ENCODE results near the gene MLC1.
"Not testable (repeated sequence)": the region's sequence is repeated elsewhere in the genome, so short reads cannot be mapped to it uniquely, and the experiment has no call there.

The MLC1 gene

GRCh38 chr22:50087646-50088045 is 2.4 kb upstream of the MLC1 start:
- Histone ChIP-seq H3K4me3 (ENCODE audit: insufficient read depth, low read depth, low read length, poor library complexity, severe bottlenecking) (no peak overlapping the region), H3K27ac (ENCODE audit: insufficient read depth, low read length, poor library complexity, severe bottlenecking) (no peak overlapping the region), H3K36me3 (ENCODE audit: control insufficient read depth, insufficient read depth, low read length) (no peaks in the 10 kb centered on the region), H3K27me3 (replicated peaks; ENCODE audit: control insufficient read depth, insufficient read depth, low read length, poor library complexity, severe bottlenecking) (no peaks in the 10 kb centered on the region), H3K4me1 (ENCODE audit: control insufficient read depth, insufficient read depth, low read length, poor library complexity, severe bottlenecking) (peaks cover 5% of the 10 kb centered on the region), H3K9me3 (ENCODE audit: control insufficient read depth, low read length) (no peaks in the 10 kb centered on the region)
- no peak for DNase-seq

GRCh38 chr22:50086975-50087374 is 1.7 kb upstream of the MLC1 start:
- not testable (repeated sequence) for H3K4me3 ChIP-seq (ENCODE audit: insufficient read depth, low read depth, low read length, poor library complexity, severe bottlenecking); H3K27ac ChIP-seq (ENCODE audit: insufficient read depth, low read length, poor library complexity, severe bottlenecking); H3K36me3 ChIP-seq (ENCODE audit: control insufficient read depth, insufficient read depth, low read length); H3K4me1 ChIP-seq (ENCODE audit: control insufficient read depth, insufficient read depth, low read length, poor library complexity, severe bottlenecking); H3K9me3 ChIP-seq (ENCODE audit: control insufficient read depth, low read length); DNase-seq; H3K27me3 ChIP-seq (replicated peaks; ENCODE audit: control insufficient read depth, insufficient read depth, low read length, poor library complexity, severe bottlenecking)

- Histone ChIP-seq H3K9me3 (ENCODE audit: control insufficient read depth, low read length) (no peaks in the 10 kb centered on the region), H3K4me3 (ENCODE audit: insufficient read depth, low read depth, low read length, poor library complexity, severe bottlenecking) (no peak overlapping the region), H3K27me3 (replicated peaks; ENCODE audit: control insufficient read depth, insufficient read depth, low read length, poor library complexity, severe bottlenecking) (no peaks in the 10 kb centered on the region), H3K36me3 (ENCODE audit: control insufficient read depth, insufficient read depth, low read length) (no peaks in the 10 kb centered on the region), H3K4me1 (ENCODE audit: control insufficient read depth, insufficient read depth, low read length, poor library complexity, severe bottlenecking) (peaks cover 5% of the 10 kb centered on the region), H3K27ac (ENCODE audit: insufficient read depth, low read length, poor library complexity, severe bottlenecking) (no peak overlapping the region)
- no peak for DNase-seq
These were observed 1.3 kb upstream of the MLC1 start for GRCh38 chr22:50086526-50086925.

GRCh38 chr22:50084614-50085021 is 608 bp downstream of the MLC1 start:
- no peaks in the 10 kb centered on the region for H3K36me3 ChIP-seq (ENCODE audit: control insufficient read depth, insufficient read depth, low read length)
- no peaks in the 10 kb centered on the region for H3K27me3 ChIP-seq (replicated peaks; ENCODE audit: control insufficient read depth, insufficient read depth, low read length, poor library complexity, severe bottlenecking)
- no peak overlapping the region for H3K4me3 ChIP-seq (ENCODE audit: insufficient read depth, low read depth, low read length, poor library complexity, severe bottlenecking)
- no peaks in the 10 kb centered on the region for H3K9me3 ChIP-seq (ENCODE audit: control insufficient read depth, low read length)
- H3K4me1 ChIP-seq (ENCODE audit: control insufficient read depth, insufficient read depth, low read length, poor library complexity, severe bottlenecking), result peaks cover 5% of the 10 kb centered on the region
- no peak for DNase-seq
- H3K27ac ChIP-seq (ENCODE audit: insufficient read depth, low read length, poor library complexity, severe bottlenecking), result no peak overlapping the region

GRCh38 chr22:50084080-50084477 is 1.1 kb downstream of the MLC1 start:
- Histone ChIP-seq H3K27me3 (replicated peaks; ENCODE audit: control insufficient read depth, insufficient read depth, low read length, poor library complexity, severe bottlenecking) (no peaks in the 10 kb centered on the region), H3K27ac (ENCODE audit: insufficient read depth, low read length, poor library complexity, severe bottlenecking) (no peak overlapping the region), H3K4me1 (ENCODE audit: control insufficient read depth, insufficient read depth, low read length, poor library complexity, severe bottlenecking) (peaks cover 5% of the 10 kb centered on the region), H3K9me3 (ENCODE audit: control insufficient read depth, low read length) (no peaks in the 10 kb centered on the region), H3K36me3 (ENCODE audit: control insufficient read depth, insufficient read depth, low read length) (no peaks in the 10 kb centered on the region), H3K4me3 (ENCODE audit: insufficient read depth, low read depth, low read length, poor library complexity, severe bottlenecking) (no peak overlapping the region)
- no peak for DNase-seq

- DNase-seq, result no peak
- Histone ChIP-seq H3K9me3 (ENCODE audit: control insufficient read depth, low read length) (no peaks in the 10 kb centered on the region), H3K27me3 (replicated peaks; ENCODE audit: control insufficient read depth, insufficient read depth, low read length, poor library complexity, severe bottlenecking) (no peaks in the 10 kb centered on the region), H3K4me3 (ENCODE audit: insufficient read depth, low read depth, low read length, poor library complexity, severe bottlenecking) (no peak overlapping the region), H3K4me1 (ENCODE audit: control insufficient read depth, insufficient read depth, low read length, poor library complexity, severe bottlenecking) (peaks cover 5% of the 10 kb centered on the region), H3K36me3 (ENCODE audit: control insufficient read depth, insufficient read depth, low read length) (no peaks in the 10 kb centered on the region), H3K27ac (ENCODE audit: insufficient read depth, low read length, poor library complexity, severe bottlenecking) (no peak overlapping the region)
These were observed 1.7 kb downstream of the MLC1 start for GRCh38 chr22:50083462-50084079.

- DNase-seq, result no peak
These were observed 2.2 kb downstream of the MLC1 start for GRCh38 chr22:50082961-50083461.

GRCh38 chr22:50082197-50082715 is 3.0 kb downstream of the MLC1 start:
- Histone ChIP-seq H3K27ac (ENCODE audit: insufficient read depth, low read length, poor library complexity, severe bottlenecking) (no peak overlapping the region), H3K4me3 (ENCODE audit: insufficient read depth, low read depth, low read length, poor library complexity, severe bottlenecking) (no peak overlapping the region), H3K36me3 (ENCODE audit: control insufficient read depth, insufficient read depth, low read length) (no peaks in the 10 kb centered on the region), H3K27me3 (replicated peaks; ENCODE audit: control insufficient read depth, insufficient read depth, low read length, poor library complexity, severe bottlenecking) (no peaks in the 10 kb centered on the region), H3K4me1 (ENCODE audit: control insufficient read depth, insufficient read depth, low read length, poor library complexity, severe bottlenecking) (peaks cover 5% of the 10 kb centered on the region), H3K9me3 (ENCODE audit: control insufficient read depth, low read length) (no peaks in the 10 kb centered on the region)
- DNase-seq, result no peak

More at GRCh38 chr22:50082961-50083461, 2.2 kb downstream of the MLC1 start:
- Histone ChIP-seq H3K4me1 (ENCODE audit: control insufficient read depth, insufficient read depth, low read length, poor library complexity, severe bottlenecking) (peaks cover 5% of the 10 kb centered on the region), H3K27ac (ENCODE audit: insufficient read depth, low read length, poor library complexity, severe bottlenecking) (no peak overlapping the region), H3K9me3 (ENCODE audit: control insufficient read depth, low read length) (no peaks in the 10 kb centered on the region), H3K4me3 (ENCODE audit: insufficient read depth, low read depth, low read length, poor library complexity, severe bottlenecking) (no peak overlapping the region), H3K27me3 (replicated peaks; ENCODE audit: control insufficient read depth, insufficient read depth, low read length, poor library complexity, severe bottlenecking) (no peaks in the 10 kb centered on the region), H3K36me3 (ENCODE audit: control insufficient read depth, insufficient read depth, low read length) (no peaks in the 10 kb centered on the region)

GRCh38 chr22:50081426-50082196 is 3.6 kb downstream of the MLC1 start:
- DNase-seq, result no peak
- H3K36me3 ChIP-seq (ENCODE audit: control insufficient read depth, insufficient read depth, low read length), result no peaks in the 10 kb centered on the region
- H3K4me1 ChIP-seq (ENCODE audit: control insufficient read depth, insufficient read depth, low read length, poor library complexity, severe bottlenecking), result peaks cover 5% of the 10 kb centered on the region
- H3K27ac ChIP-seq (ENCODE audit: insufficient read depth, low read length, poor library complexity, severe bottlenecking), result no peak overlapping the region
- H3K4me3 ChIP-seq (ENCODE audit: insufficient read depth, low read depth, low read length, poor library complexity, severe bottlenecking), result no peak overlapping the region
- H3K27me3 ChIP-seq (replicated peaks; ENCODE audit: control insufficient read depth, insufficient read depth, low read length, poor library complexity, severe bottlenecking), result no peaks in the 10 kb centered on the region
- no peaks in the 10 kb centered on the region for H3K9me3 ChIP-seq (ENCODE audit: control insufficient read depth, low read length)

GRCh38 chr22:50080077-50080465 is 5.2 kb downstream of the MLC1 start:
- Histone ChIP-seq H3K27ac (ENCODE audit: insufficient read depth, low read length, poor library complexity, severe bottlenecking) (no peak overlapping the region), H3K36me3 (ENCODE audit: control insufficient read depth, insufficient read depth, low read length) (no peaks in the 10 kb centered on the region), H3K4me3 (ENCODE audit: insufficient read depth, low read depth, low read length, poor library complexity, severe bottlenecking) (no peak overlapping the region), H3K9me3 (ENCODE audit: control insufficient read depth, low read length) (no peaks in the 10 kb centered on the region), H3K27me3 (replicated peaks; ENCODE audit: control insufficient read depth, insufficient read depth, low read length, poor library complexity, severe bottlenecking) (no peaks in the 10 kb centered on the region), H3K4me1 (ENCODE audit: control insufficient read depth, insufficient read depth, low read length, poor library complexity, severe bottlenecking) (no peaks in the 10 kb centered on the region)
- DNase-seq, result no peak

All from effector memory CD4-positive, alpha-beta T cell (primary cell).